ENCODE results near the gene ADGRF5. TPM values are rescaled to one million over a fixed set of nuclear protein-coding genes. Genes with fewer than 3 reads are reported as not detected.

Gene ADGRF5
- total RNA-seq, 1 experiment from 2014 or later = 0.34 TPM

DNA sequence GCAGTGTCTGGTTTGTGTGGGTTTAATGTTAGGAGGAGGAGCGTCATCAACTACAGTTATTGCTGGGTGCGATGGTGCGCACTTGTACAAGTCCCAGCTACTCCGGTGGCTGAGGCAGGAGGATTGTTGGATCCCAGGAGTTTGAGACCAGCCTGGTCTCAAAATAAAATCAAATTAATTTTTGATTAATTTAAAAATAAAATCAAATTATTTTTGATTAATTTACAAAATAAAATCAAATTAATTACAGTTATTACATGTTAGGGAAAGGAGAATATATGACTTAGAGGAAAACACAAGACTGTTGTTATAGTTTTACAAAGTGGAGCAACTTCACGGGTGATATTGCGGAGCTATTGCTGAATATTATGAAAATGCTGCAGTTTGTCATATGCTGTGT lies 34.7 kb upstream of the ADGRF5 start:
- CTCF ChIA-PET = no interaction called here
- Histone ChIP-seq H3K4me3 (ENCODE audit: low read depth, low read length, poor library complexity, severe bottlenecking) (no peak overlapping the region), H3K27me3 (replicated peaks; ENCODE audit: insufficient read depth, low read depth, low read length, poor library complexity) (peaks cover 43% of the 10 kb centered on the region), H3K27ac (ENCODE audit: low read depth, low read length, poor library complexity, severe bottlenecking) (no peak overlapping the region), H3K36me3 (ENCODE audit: insufficient read depth, low read length, poor library complexity, severe bottlenecking) (no peaks in the 10 kb centered on the region), H3K4me1 (ENCODE audit: insufficient read depth, low read length, poor library complexity, severe bottlenecking) (peaks cover 9% of the 10 kb centered on the region), H3K9me3 (ENCODE audit: low read depth, low read length, poor library complexity, severe bottlenecking) (no peaks in the 10 kb centered on the region)
- BruUV-seq (replicated peaks) = no TSS peak
- DNase-seq (ENCODE audit: low spot score) = no peak
- TF ChIP-seq, protein P1, sequence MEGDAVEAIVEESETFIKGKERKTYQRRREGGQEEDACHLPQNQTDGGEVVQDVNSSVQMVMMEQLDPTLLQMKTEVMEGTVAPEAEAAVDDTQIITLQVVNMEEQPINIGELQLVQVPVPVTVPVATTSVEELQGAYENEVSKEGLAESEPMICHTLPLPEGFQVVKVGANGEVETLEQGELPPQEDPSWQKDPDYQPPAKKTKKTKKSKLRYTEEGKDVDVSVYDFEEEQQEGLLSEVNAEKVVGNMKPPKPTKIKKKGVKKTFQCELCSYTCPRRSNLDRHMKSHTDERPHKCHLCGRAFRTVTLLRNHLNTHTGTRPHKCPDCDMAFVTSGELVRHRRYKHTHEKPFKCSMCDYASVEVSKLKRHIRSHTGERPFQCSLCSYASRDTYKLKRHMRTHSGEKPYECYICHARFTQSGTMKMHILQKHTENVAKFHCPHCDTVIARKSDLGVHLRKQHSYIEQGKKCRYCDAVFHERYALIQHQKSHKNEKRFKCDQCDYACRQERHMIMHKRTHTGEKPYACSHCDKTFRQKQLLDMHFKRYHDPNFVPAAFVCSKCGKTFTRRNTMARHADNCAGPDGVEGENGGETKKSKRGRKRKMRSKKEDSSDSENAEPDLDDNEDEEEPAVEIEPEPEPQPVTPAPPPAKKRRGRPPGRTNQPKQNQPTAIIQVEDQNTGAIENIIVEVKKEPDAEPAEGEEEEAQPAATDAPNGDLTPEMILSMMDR (conservative IDR thresholded peaks at IDR 0.05; ENCODE audit: low read depth, low read length) = no peak
- TF ChIP-seq EZH2 (IDR thresholded peaks at IDR 0.05; ENCODE audit: borderline replicate concordance, low read depth, low read length, poor library complexity, severe bottlenecking) = no peak
- intact Hi-C loops (cut with micrococcal nuclease; ENCODE audit: unreplicated experiment) = no loop called here
- POLR2A ChIA-PET (ENCODE audit: low non-redundant PET) = no interaction called here

DNA sequence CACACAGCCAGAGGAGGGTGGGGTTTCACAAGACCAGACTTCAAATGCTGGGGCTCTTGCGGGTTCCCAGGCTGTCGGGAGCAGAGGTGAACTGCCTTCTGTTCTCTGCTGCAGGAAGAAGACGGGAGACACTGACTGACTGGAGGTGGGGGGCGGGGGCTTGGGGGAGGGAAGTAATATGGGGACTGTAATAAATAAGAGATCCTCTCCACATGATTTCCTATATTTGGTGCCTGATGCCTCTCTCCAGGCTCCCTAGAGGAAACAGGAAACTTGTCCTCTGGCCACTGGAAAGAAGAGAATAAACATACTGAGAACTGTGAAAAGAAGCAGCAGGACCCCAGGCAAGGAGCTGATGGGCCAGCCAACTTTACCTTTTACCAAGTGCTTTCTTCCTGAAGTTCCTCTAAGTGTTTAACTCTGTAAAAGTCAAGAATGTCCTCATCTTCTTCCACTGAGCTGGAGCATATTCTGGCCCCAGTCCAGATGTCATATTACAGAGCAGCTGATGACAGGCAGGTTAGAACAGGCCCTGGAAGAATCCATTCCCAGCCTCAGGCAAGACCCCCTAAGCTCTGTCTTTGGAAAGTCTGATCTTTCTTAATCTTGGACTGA lies 33.2 kb upstream of the ADGRF5 start:
- Histone ChIP-seq H3K36me3 (ENCODE audit: insufficient read depth, low read length, poor library complexity, severe bottlenecking) (no peaks in the 10 kb centered on the region), H3K4me3 (ENCODE audit: low read depth, low read length, poor library complexity, severe bottlenecking) (no peak overlapping the region), H3K27me3 (replicated peaks; ENCODE audit: insufficient read depth, low read depth, low read length, poor library complexity) (peaks cover 43% of the 10 kb centered on the region), H3K4me1 (ENCODE audit: insufficient read depth, low read length, poor library complexity, severe bottlenecking) (peaks cover 9% of the 10 kb centered on the region), H3K27ac (ENCODE audit: low read depth, low read length, poor library complexity, severe bottlenecking) (no peak overlapping the region), H3K9me3 (ENCODE audit: low read depth, low read length, poor library complexity, severe bottlenecking) (no peaks in the 10 kb centered on the region)
- no TSS peak for BruUV-seq (replicated peaks)
- intact Hi-C loops (cut with micrococcal nuclease; ENCODE audit: unreplicated experiment) = no loop called here
- TF ChIP-seq EZH2 (IDR thresholded peaks at IDR 0.05; ENCODE audit: borderline replicate concordance, low read depth, low read length, poor library complexity, severe bottlenecking) = no peak
- TF ChIP-seq, protein P1 (conservative IDR thresholded peaks at IDR 0.05; ENCODE audit: low read depth, low read length) = no peak
- POLR2A ChIA-PET (ENCODE audit: low non-redundant PET) = no interaction called here
- CTCF ChIA-PET = no interaction called here
- peak; percentile 62 for DNase-seq (ENCODE audit: low spot score)

DNA sequence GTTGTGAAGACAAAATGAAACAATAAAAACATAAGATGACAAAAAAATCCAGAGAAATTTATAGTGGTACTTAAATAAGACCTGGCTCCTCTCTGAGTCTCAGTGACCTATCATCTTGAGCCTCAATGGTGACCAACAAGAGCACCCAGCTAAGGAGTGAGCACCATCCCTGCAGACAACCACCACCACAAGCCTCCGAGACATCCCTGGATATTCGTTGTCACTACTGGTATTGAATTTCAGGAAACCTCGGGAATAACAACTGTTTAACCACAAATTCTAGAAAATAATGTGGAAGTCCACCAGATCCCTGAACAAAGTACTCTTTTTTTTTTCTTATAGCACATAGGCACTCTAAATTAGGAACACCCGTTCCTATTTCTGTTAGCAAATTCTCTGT lies 32.2 kb upstream of the ADGRF5 start:
- H3K4me1 ChIP-seq (ENCODE audit: insufficient read depth, low read length, poor library complexity, severe bottlenecking) = peaks cover 9% of the 10 kb centered on the region
- BruUV-seq (replicated peaks) = no TSS peak
- no peak overlapping the region for H3K27ac ChIP-seq (ENCODE audit: low read depth, low read length, poor library complexity, severe bottlenecking)
- ChIA-PET POLR2A (ENCODE audit: low non-redundant PET) (no interaction called here), CTCF (no interaction called here)
- no peak overlapping the region for H3K4me3 ChIP-seq (ENCODE audit: low read depth, low read length, poor library complexity, severe bottlenecking)
- H3K27me3 ChIP-seq (replicated peaks; ENCODE audit: insufficient read depth, low read depth, low read length, poor library complexity) = peaks cover 53% of the 10 kb centered on the region
- intact Hi-C loops (cut with micrococcal nuclease; ENCODE audit: unreplicated experiment) = no loop called here
- no peak for DNase-seq (ENCODE audit: low spot score)
- no peaks in the 10 kb centered on the region for H3K36me3 ChIP-seq (ENCODE audit: insufficient read depth, low read length, poor library complexity, severe bottlenecking)
- no peak for TF ChIP-seq EZH2 (IDR thresholded peaks at IDR 0.05; ENCODE audit: borderline replicate concordance, low read depth, low read length, poor library complexity, severe bottlenecking)
- TF ChIP-seq, protein P1 (conservative IDR thresholded peaks at IDR 0.05; ENCODE audit: low read depth, low read length) = no peak
- no peaks in the 10 kb centered on the region for H3K9me3 ChIP-seq (ENCODE audit: low read depth, low read length, poor library complexity, severe bottlenecking)
